Calu3 (cell line): ENCODE data around the gene HSD17B12. TPM values are rescaled to one million over a fixed set of nuclear protein-coding genes. Genes with fewer than 3 reads are reported as not detected.

ENCODE experiments used
- BruUV-seq: library from RNA; stranded (reverse); fragments of 400-500 nt; replicated peaks from 2 replicates; lab custom pipeline; 2021; lab: Mats Ljungman, UMichigan
- CTCF ChIA-PET: fragments of 300-600 bp; sonication (Branson Sonifier 250); formaldehyde crosslinking; loops from one replicate; lab custom pipeline; 2022; ENCODE audit warnings: antibody characterized with exemption; lab: Charles Lee
- DNase-seq: peaks from one replicate; pipeline ENCODE4 v3.0.0; 2022
- H3K27ac Mint-ChIP-seq: one replicate; pipeline ENCODE4 v1.8.0; 2022; ENCODE audit warnings: mixed read lengths; ENCODE audit not compliant: unreplicated experiment
- H3K27me3 Mint-ChIP-seq: one replicate; pipeline ENCODE4 v1.8.0; 2022; ENCODE audit warnings: mixed read lengths; ENCODE audit not compliant: unreplicated experiment
- H3K36me3 Mint-ChIP-seq: one replicate; pipeline ENCODE4 v1.8.0; 2022; ENCODE audit warnings: mild to moderate bottlenecking, moderate library complexity, mixed read lengths; ENCODE audit not compliant: insufficient read depth, unreplicated experiment
- H3K4me1 Mint-ChIP-seq: one replicate; pipeline ENCODE4 v1.8.0; 2022; ENCODE audit warnings: mild to moderate bottlenecking, low read depth, mixed read lengths; ENCODE audit not compliant: unreplicated experiment
- H3K4me3 Mint-ChIP-seq: one replicate; pipeline ENCODE4 v1.8.0; 2022; ENCODE audit warnings: mild to moderate bottlenecking, low read depth, moderate library complexity, mixed read lengths; ENCODE audit not compliant: unreplicated experiment
- H3K9me3 Mint-ChIP-seq: one replicate; pipeline ENCODE4 v1.8.0; 2022; ENCODE audit warnings: low read depth, mixed read lengths; ENCODE audit not compliant: unreplicated experiment
- intact Hi-C: fragments of 100-400 bp; cut with micrococcal nuclease; formaldehyde crosslinking; loops from one replicate; pipeline ENCODE4 v1.10.0; 2022; ENCODE audit not compliant: unreplicated experiment
- total RNA-seq: library from RNA; stranded (reverse); gene quantifications from 2 replicates; pipeline ENCODE4 v1.2.3, GENCODE V29; 2022
- TF ChIP-seq, protein P1 (sequence below): fragments of 200-600 bp; IDR thresholded peaks from one replicate; pipeline ENCODE4 v1.8.0; 2022; ENCODE audit warnings: antibody characterized with exemption; ENCODE audit not compliant: unreplicated experiment

Gene HSD17B12
- total RNA-seq, 1 experiment from 2014 or later: 114 TPM

DNA sequence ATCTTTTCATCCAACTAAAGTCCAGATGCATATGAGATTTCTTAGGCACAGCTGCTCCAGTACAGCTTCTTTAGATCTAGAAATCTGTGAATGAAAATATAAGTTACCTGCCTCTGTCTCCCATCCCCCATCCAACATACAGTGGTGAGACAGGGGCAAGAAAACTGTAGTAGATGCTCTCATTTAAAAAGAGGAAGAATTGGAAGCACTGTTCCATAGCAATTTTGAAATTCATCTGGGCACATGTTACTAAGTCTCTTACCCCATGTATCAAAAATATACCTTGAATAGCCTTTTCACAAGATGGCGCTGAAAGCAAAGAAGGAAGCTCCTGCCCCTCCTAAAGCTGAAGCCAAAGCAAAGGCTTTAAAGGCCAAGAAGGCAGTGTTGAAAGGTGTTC is 37.8 kb downstream of the HSD17B12 start:
- intact Hi-C loops: no loop called here
- Mint-ChIP-seq H3K27ac (no peak overlapping the region), H3K27me3 (no peaks in the 10 kb centered on the region), H3K4me1 (no peaks in the 10 kb centered on the region), H3K4me3 (no peak overlapping the region), H3K36me3 (no peaks in the 10 kb centered on the region), H3K9me3 (peaks cover 2% of the 10 kb centered on the region)
- TF ChIP-seq, protein P1, sequence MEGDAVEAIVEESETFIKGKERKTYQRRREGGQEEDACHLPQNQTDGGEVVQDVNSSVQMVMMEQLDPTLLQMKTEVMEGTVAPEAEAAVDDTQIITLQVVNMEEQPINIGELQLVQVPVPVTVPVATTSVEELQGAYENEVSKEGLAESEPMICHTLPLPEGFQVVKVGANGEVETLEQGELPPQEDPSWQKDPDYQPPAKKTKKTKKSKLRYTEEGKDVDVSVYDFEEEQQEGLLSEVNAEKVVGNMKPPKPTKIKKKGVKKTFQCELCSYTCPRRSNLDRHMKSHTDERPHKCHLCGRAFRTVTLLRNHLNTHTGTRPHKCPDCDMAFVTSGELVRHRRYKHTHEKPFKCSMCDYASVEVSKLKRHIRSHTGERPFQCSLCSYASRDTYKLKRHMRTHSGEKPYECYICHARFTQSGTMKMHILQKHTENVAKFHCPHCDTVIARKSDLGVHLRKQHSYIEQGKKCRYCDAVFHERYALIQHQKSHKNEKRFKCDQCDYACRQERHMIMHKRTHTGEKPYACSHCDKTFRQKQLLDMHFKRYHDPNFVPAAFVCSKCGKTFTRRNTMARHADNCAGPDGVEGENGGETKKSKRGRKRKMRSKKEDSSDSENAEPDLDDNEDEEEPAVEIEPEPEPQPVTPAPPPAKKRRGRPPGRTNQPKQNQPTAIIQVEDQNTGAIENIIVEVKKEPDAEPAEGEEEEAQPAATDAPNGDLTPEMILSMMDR: no peak
- no peak for DNase-seq
- no TSS peak for BruUV-seq
- CTCF ChIA-PET: no interaction called here

DNA sequence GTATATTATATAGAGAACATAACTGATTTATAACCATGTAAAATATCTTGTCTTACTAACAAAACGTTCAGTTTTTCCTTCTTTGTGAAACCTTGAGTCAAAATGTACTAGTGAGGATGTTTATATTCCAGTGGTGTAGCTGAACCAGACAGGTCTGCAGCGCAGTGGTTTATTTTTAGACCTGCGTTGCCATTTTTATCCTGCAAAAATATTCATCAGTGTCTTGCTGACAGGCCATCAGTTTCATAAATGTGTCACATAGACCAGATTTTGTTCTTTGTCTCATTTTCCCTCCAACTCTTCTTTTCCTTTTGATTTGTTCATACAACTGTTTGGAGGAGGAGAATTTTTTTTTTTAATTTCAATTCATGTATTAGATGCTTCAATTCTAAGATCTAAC is 43.1 kb downstream of the HSD17B12 start:
- CTCF ChIA-PET: interaction anchor here (0.6 kb wide), 2 partner anchors 14 to 41 kb away, joined by 4 to 5 read pairs; no protein-coding TSS in a partner anchor
- no peaks in the 10 kb centered on the region for H3K27me3 Mint-ChIP-seq
- H3K4me1 Mint-ChIP-seq: no peaks in the 10 kb centered on the region
- intact Hi-C loops: no loop called here
- no peak overlapping the region for H3K4me3 Mint-ChIP-seq
- no peak overlapping the region for H3K27ac Mint-ChIP-seq
- DNase-seq: no peak
- H3K9me3 Mint-ChIP-seq: peaks cover 1% of the 10 kb centered on the region
- BruUV-seq: no TSS peak
- TF ChIP-seq, protein P1: no peak
- no peaks in the 10 kb centered on the region for H3K36me3 Mint-ChIP-seq

DNA sequence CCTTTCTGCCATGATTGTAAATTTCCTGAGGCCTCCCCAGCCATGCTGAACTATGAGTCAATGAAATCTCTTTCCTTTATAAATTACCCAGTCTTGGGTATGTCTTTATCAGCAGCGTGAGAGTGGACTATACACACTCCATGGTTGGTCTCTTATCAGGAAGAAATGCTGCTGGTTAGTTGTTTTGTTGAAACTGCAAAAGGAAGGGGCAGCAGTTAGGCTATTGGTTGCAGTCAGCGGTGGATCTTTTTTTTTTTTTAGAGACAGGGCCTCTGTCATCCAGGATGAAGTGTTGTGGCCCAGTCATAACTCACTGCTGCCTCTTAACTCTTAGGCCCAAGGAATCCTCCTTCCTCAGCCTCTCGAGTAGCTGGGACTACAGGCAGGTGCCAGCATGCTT is 51.7 kb downstream of the HSD17B12 start:
- intact Hi-C loops: no loop called here
- Mint-ChIP-seq H3K9me3 (no peaks in the 10 kb centered on the region), H3K4me1 (peaks cover 20% of the 10 kb centered on the region), H3K27ac (no peak overlapping the region), H3K4me3 (no peak overlapping the region), H3K36me3 (peaks cover 10% of the 10 kb centered on the region), H3K27me3 (no peaks in the 10 kb centered on the region)
- CTCF ChIA-PET: no interaction called here
- no TSS peak for BruUV-seq
- DNase-seq: no peak
- TF ChIP-seq, protein P1: no peak

DNA sequence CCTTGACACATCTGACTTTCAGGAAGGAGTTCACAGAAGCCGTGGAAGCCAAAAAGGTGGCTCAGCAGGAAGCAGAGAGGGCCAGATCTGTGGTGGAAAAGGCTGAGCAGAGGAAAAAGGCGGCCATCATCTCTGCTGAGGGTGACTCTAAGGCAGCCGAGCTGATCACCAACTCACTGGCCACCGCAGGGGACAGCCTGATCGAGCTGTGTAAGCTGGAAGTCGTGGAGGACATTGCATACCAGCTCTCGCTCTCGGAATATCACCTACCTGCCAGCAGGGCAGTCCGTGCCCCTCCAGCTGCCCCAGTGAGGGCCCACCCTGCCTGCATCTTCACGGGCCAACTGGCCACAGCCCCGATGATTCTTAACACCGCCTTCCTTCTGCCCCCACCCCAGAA is 53.7 kb downstream of the HSD17B12 start:
- H3K27ac Mint-ChIP-seq: no peak overlapping the region
- CTCF ChIA-PET: interaction anchor here (0.6 kb wide), 1 partner anchor 166 kb away, joined by 4 read pairs; no protein-coding TSS in a partner anchor
- no peaks in the 10 kb centered on the region for H3K27me3 Mint-ChIP-seq

More for the DNA sequence above, 53.7 kb downstream of the HSD17B12 start:
- BruUV-seq: no TSS peak
- Mint-ChIP-seq H3K36me3 (peaks cover 13% of the 10 kb centered on the region), H3K4me3 (no peak overlapping the region), H3K4me1 (peaks cover 41% of the 10 kb centered on the region), H3K9me3 (no peaks in the 10 kb centered on the region)
- TF ChIP-seq, protein P1: no peak
- no peak for DNase-seq
- intact Hi-C loops: no loop called here
